B cell (primary cell): ENCODE data around the gene MAB21L4.

Experiments used
- CTCF ChIP-seq: fragments of 200-600 bp; IDR thresholded peaks from one replicate; pipeline ENCODE4 v1.8.0; 2022; ENCODE audit warnings: antibody characterized with exemption, mild to moderate bottlenecking
- EZH2 ChIP-seq: IDR thresholded peaks from 2 replicates; pipeline ENCODE4 v1.6.1; 2012; ENCODE audit warnings: borderline replicate concordance, low read depth, mild to moderate bottlenecking, moderate library complexity, low read length; ENCODE audit not compliant: insufficient read depth, poor library complexity, severe bottlenecking

GRCh38 chr2:240865391-240865790, 30.6 kb downstream of the MAB21L4 start:
- TF ChIP-seq EZH2 (no peak), CTCF (no peak)
